Gastrocnemius medialis (tissue), 4 donors: ENCODE results near the gene CCDC17. TPM values are rescaled to one million over a fixed set of nuclear protein-coding genes. Genes with fewer than 3 reads are reported as not detected.
"Not testable (repeated sequence)": the region's sequence is repeated elsewhere in the genome, so short reads cannot be mapped to it uniquely, and the experiment has no call there.

Experiments
- ATAC-seq, 2 donors: fragments of 150-250 bp; one replicate each; pipeline ENCODE4 v1.9.1; 2016
- DNase-seq, 2 donors: peaks; one replicate each; pipeline ENCODE4 v3.0.0-alpha.2; 2019
- H3K27ac ChIP-seq, 4 donors: fragments of 200-600 bp; sonication (generic); 1 replicate in 1 of 4; 2 replicates in 3 of 4; pipeline ENCODE4 v1.5.1; 2016 to 2018; ENCODE audit warnings: mild to moderate bottlenecking in 2 of 4, moderate library complexity in 1 of 4
- H3K27me3 ChIP-seq, 3 donors: fragments of 200-600 bp; sonication (generic) in 2 of 3; 1 replicate in 1 of 3; 2 replicates in 2 of 3; pipeline versions ENCODE4 v1.5.1 to v1.6.0; 2016 to 2019; ENCODE audit warnings: mild to moderate bottlenecking in 1 of 3, moderate library complexity in 1 of 3
- H3K36me3 ChIP-seq, 2 donors: fragments of 200-600 bp; sonication (generic) in 1 of 2; one replicate each; pipeline ENCODE4 v1.5.1; 2017 to 2018
- H3K4me1 ChIP-seq, 2 donors: fragments of 200-600 bp; sonication (generic) in 1 of 2; one replicate each; pipeline ENCODE4 v1.5.1; 2016 to 2017; ENCODE audit warnings: mild to moderate bottlenecking in 2 of 2
- H3K4me3 ChIP-seq, 4 donors: fragments of 200-600 bp; sonication (generic) in 3 of 4; 1 replicate in 1 of 4; 2 replicates in 3 of 4; pipeline ENCODE4 v1.5.1; 2016 to 2019; ENCODE audit warnings: mild to moderate bottlenecking in 2 of 4
- H3K9me3 ChIP-seq, 3 donors: fragments of 200-600 bp; sonication (generic) in 2 of 3; 1 replicate in 1 of 3; 2 replicates in 2 of 3; pipeline ENCODE4 v1.5.1; 2016 to 2019
- CTCF ChIP-seq, 5 experiments: fragments of 450-650 bp in 3 of 5; fragments of 200-600 bp in 2 of 5; sonication (generic) in 2 of 5; IDR thresholded peaks in 4 of 5; conservative IDR thresholded peaks in 1 of 5; 1 replicate in 4 of 5; 2 replicates in 1 of 5; pipeline ENCODE4 v1.5.1; 2016 to 2019; ENCODE audit warnings: antibody characterized with exemption in 5 of 5, mild to moderate bottlenecking in 3 of 5, moderate library complexity in 3 of 5
- POLR2A ChIP-seq, 2 donors: fragments of 450-650 bp; IDR thresholded peaks; one replicate each; pipeline ENCODE4 v1.6.1; 2017; ENCODE audit warnings: antibody characterized with exemption in 2 of 2, mild to moderate bottlenecking in 2 of 2, moderate library complexity in 2 of 2
- in situ Hi-C, 4 donors: fragments of 200-750 bp; cut with MboI; loops; one replicate each; pipeline versions ENCODE4 v1.15.0 to v1.8.0; 2017; ENCODE audit warnings: low sequenced_read_pairs in 4 of 4
- intact Hi-C: fragments of 100-400 bp; cut with DNase I; formaldehyde crosslinking; loops from one replicate; pipeline ENCODE4 v1.15.1; 2023; ENCODE audit warnings: low total_unique reads
- total RNA-seq, 4 donors: library from RNA; depleted of rRNA; stranded (reverse); fragments of >200 nt; gene quantifications; one replicate each; pipeline versions ENCODE4 v1.1.0 to v1.2.3, GENCODE V29; 2016

CCDC17 gene
- total RNA-seq, 4 donors from 2014 or later: 0.12 to 6.9 (median 0.60) TPM

- Histone ChIP-seq H3K9me3 (no peaks in the 10 kb centered on the region), H3K36me3 (peaks cover 0 to 29% of the 10 kb centered on the region in 2 donors), H3K4me1 (no peaks in the 10 kb centered on the region), H3K4me3 (no peak overlapping the region), H3K27me3 (no peaks in the 10 kb centered on the region), H3K27ac (no peak overlapping the region)
- no peak for ATAC-seq
- intact Hi-C loops: loop anchor here (5.0 kb wide), 1 partner anchor 45 kb away; no protein-coding TSS in a partner anchor
- TF ChIP-seq POLR2A (IDR thresholded peaks at IDR 0.05) (no peak), CTCF (IDR thresholded peaks at IDR 0.05 in 4 of 5, conservative IDR thresholded peaks at IDR 0.05 in 1 of 5) (no peak)
- no peak for DNase-seq
- in situ Hi-C loops: no loop called here
Measured at GRCh38 chr1:45607404-45608074, 16.3 kb downstream of the CCDC17 start.

GRCh38 chr1:45604239-45604638 lies 19.6 kb downstream of the CCDC17 start:
- Histone ChIP-seq H3K27me3 (no peaks in the 10 kb centered on the region), H3K4me1 (no peaks in the 10 kb centered on the region), H3K36me3 (peaks cover 0 to 29% of the 10 kb centered on the region in 2 donors), H3K4me3 (no peak overlapping the region), H3K27ac (no peak overlapping the region), H3K9me3 (no peaks in the 10 kb centered on the region)
- DNase-seq: no peak
- intact Hi-C loops: no loop called here
- TF ChIP-seq CTCF (IDR thresholded peaks at IDR 0.05 in 4 of 5, conservative IDR thresholded peaks at IDR 0.05 in 1 of 5): no peak
- no peak for TF ChIP-seq POLR2A (IDR thresholded peaks at IDR 0.05)
- ATAC-seq: no peak
- in situ Hi-C loops: no loop called here

- in situ Hi-C loops: loop anchor here in 1 of 4 donors (25.0 kb wide), 1 partner anchor 91 kb away; the partner anchor contains the start of genes GPBP1L1 and TMEM69
- peaks cover 0 to 32% of the 10 kb centered on the region in 2 donors for H3K36me3 ChIP-seq
- ATAC-seq, H3K4me1 ChIP-seq, DNase-seq, H3K27ac ChIP-seq, H3K9me3 ChIP-seq, H3K4me3 ChIP-seq, H3K27me3 ChIP-seq, intact Hi-C loops: not testable (repeated sequence)
Measured at GRCh38 chr1:45596765-45597164, 27.1 kb downstream of the CCDC17 start.

GRCh38 chr1:45594412-45594811 lies 29.4 kb downstream of the CCDC17 start:
- intact Hi-C loops (no loop called here), in situ Hi-C loops (loop anchor here in 1 of 4 donors (25.0 kb wide), 1 partner anchor 93 kb away; the partner anchor contains the start of genes GPBP1L1 and TMEM69)
- ATAC-seq (no peak), DNase-seq (no peak)
- H3K27ac ChIP-seq: no peak overlapping the region
- no peak overlapping the region for H3K4me3 ChIP-seq
- peaks cover 0 to 2% of the 10 kb centered on the region in 2 donors for H3K4me1 ChIP-seq
- H3K9me3 ChIP-seq: no peaks in the 10 kb centered on the region
- H3K36me3 ChIP-seq: peaks cover 0 to 34% of the 10 kb centered on the region in 2 donors
- TF ChIP-seq CTCF (IDR thresholded peaks at IDR 0.05 in 4 of 5, conservative IDR thresholded peaks at IDR 0.05 in 1 of 5) (no peak), POLR2A (IDR thresholded peaks at IDR 0.05) (no peak)
- H3K27me3 ChIP-seq: no peaks in the 10 kb centered on the region

GRCh38 chr1:45589861-45590260 lies 34.0 kb downstream of the CCDC17 start:
- no peaks in the 10 kb centered on the region for H3K9me3 ChIP-seq
- intact Hi-C loops: loop anchor here (10.0 kb wide), 1 partner anchor 545 kb away; the partner anchor contains the start of gene PIK3R3
- peak overlapping the region; percentile 3 to 31 (median 16) for H3K4me3 ChIP-seq
- in situ Hi-C loops: loop anchor here in 1 of 4 donors (25.0 kb wide), 1 partner anchor 97 kb away; the partner anchor contains the start of genes GPBP1L1 and TMEM69
- peak overlapping the region in 3 of 4 donors; percentile 11 to 53 (median 51) for H3K27ac ChIP-seq
- ATAC-seq (no peak), DNase-seq (no peak)
- TF ChIP-seq POLR2A (IDR thresholded peaks at IDR 0.05): no peak
- TF ChIP-seq CTCF (IDR thresholded peaks at IDR 0.05 in 4 of 5, conservative IDR thresholded peaks at IDR 0.05 in 1 of 5): no peak
- H3K36me3 ChIP-seq: peaks cover 0 to 25% of the 10 kb centered on the region in 2 donors
- no peaks in the 10 kb centered on the region for H3K27me3 ChIP-seq
- peaks cover 15 to 19% of the 10 kb centered on the region in 2 donors for H3K4me1 ChIP-seq
